Astrocyte (in vitro differentiated cells and primary cell): ENCODE measurements around the gene PRX.

ENCODE experiments used
- EZH2 ChIP-seq: IDR thresholded peaks from 2 replicates; pipeline ENCODE4 v1.6.1; 2012; ENCODE audit warnings: mild to moderate bottlenecking, low read length, inconsistent platforms; ENCODE audit not compliant: insufficient read depth
- TF ChIP-seq, protein P1 (sequence below): IDR thresholded peaks from 2 replicates; pipeline ENCODE4 v1.5.1; 2011; ENCODE audit warnings: low read depth, mild to moderate bottlenecking, inconsistent platforms, low read length, moderate library complexity; ENCODE audit not compliant: insufficient read depth

DNA sequence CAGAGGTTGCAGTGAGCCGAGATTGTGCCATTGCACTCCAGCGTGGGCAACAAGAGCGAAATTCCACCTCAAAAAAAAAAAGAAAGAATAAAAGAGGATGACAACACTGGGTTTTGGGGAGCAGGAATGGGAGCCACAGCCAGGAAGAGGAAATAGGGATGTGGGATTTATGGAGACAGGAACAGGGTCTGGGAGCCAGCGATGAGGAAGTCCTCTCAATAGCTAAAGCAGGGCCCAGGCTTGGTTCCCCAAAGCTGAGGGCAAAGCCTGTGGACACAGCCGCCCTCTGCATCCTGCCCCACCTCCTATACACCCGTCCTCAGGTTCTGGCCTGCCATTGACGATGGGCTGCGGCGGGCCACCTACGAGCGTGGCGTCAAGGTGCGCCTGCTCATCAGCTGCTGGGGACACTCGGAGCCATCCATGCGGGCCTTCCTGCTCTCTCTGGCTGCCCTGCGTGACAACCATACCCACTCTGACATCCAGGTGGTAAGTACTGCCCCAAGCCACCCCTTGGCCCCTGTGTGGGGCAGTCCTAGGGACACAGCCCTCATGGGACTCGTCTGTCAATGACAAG is 36.8 kb downstream of the PRX start:
- TF ChIP-seq EZH2: no peak
- TF ChIP-seq, protein P1, sequence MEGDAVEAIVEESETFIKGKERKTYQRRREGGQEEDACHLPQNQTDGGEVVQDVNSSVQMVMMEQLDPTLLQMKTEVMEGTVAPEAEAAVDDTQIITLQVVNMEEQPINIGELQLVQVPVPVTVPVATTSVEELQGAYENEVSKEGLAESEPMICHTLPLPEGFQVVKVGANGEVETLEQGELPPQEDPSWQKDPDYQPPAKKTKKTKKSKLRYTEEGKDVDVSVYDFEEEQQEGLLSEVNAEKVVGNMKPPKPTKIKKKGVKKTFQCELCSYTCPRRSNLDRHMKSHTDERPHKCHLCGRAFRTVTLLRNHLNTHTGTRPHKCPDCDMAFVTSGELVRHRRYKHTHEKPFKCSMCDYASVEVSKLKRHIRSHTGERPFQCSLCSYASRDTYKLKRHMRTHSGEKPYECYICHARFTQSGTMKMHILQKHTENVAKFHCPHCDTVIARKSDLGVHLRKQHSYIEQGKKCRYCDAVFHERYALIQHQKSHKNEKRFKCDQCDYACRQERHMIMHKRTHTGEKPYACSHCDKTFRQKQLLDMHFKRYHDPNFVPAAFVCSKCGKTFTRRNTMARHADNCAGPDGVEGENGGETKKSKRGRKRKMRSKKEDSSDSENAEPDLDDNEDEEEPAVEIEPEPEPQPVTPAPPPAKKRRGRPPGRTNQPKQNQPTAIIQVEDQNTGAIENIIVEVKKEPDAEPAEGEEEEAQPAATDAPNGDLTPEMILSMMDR: no peak
